ENCODE data around the gene PACS1. TPM values are rescaled to one million over a fixed set of nuclear protein-coding genes. Genes with fewer than 3 reads are reported as not detected.

Gene PACS1
- total RNA-seq, 1 experiment from 2014 or later, result 41.1 TPM

GRCh38 chr11:66112601-66113499 is 42.8 kb downstream of the PACS1 start:
- DNase-seq (ENCODE audit: low read depth, low spot score), result peak; percentile 43
- no peaks in the 10 kb centered on the region for H3K9me2 ChIP-seq (ENCODE audit: insufficient read depth)
- H3K4me3 ChIP-seq (replicated peaks in 1 of 2; ENCODE audit: low read depth in 1 of 2, low read length in 2 of 2), result peak overlapping the region in 1 of 2 experiments; percentile 1; a peak in 2 of 4 replicates
- ChIA-PET POLR2A (no interaction called here), RAD21 (ENCODE audit: low non-redundant PET in 1 of 2, low total read pairs in 2 of 2, uncharacterized antibody in 2 of 2, unreplicated experiment in 2 of 2) (no interaction called here), CTCF (interaction anchor here (0.6 kb wide), 1 partner anchor 91 kb away, joined by 3 read pairs; no protein-coding TSS in a partner anchor)
- BruUV-seq (replicated peaks), result no TSS peak
- no peaks in the 10 kb centered on the region for H3K36me3 ChIP-seq (ENCODE audit: control insufficient read depth in 1 of 2, insufficient read depth in 2 of 2, low read length in 2 of 2)
- no peak overlapping the region for H3K9ac ChIP-seq (ENCODE audit: low read length)
- no peaks in the 10 kb centered on the region for H4K20me1 ChIP-seq (ENCODE audit: insufficient read depth)
- no peaks in the 10 kb centered on the region for H3K27me3 ChIP-seq (ENCODE audit: insufficient read depth, low read length)
- peaks cover 31 to 41% of the 10 kb centered on the region in 2 experiments for H3K4me1 ChIP-seq (ENCODE audit: control insufficient read depth in 1 of 2, insufficient read depth in 2 of 2, low read length in 2 of 2)
- no peaks in the 10 kb centered on the region for H3K9me3 ChIP-seq (ENCODE audit: control insufficient read depth in 1 of 2, insufficient read depth in 1 of 2, low read depth in 1 of 2, low read length in 2 of 2)
- peak; percentile 78 for ATAC-seq
- intact Hi-C loops (cut with micrococcal nuclease), result no loop called here
- no peak overlapping the region for H2AFZ ChIP-seq (ENCODE audit: low read depth, low read length, poor library complexity, severe bottlenecking)
- peak overlapping the region; percentile 68; the same call in 1 of the 2 replicates for H3K27ac ChIP-seq (ENCODE audit: low read depth, low read length)
- H3K4me2 ChIP-seq (ENCODE audit: low read length), result peak overlapping the region; percentile 58
- H3K79me2 ChIP-seq (ENCODE audit: insufficient read depth, low read length), result peaks cover 20% of the 10 kb centered on the region
- no peak for TF ChIP-seq YY1 (IDR thresholded peaks at IDR 0.05; ENCODE audit: extremely low read depth, insufficient replicate concordance, low read depth, low read length)
- no peak for TF ChIP-seq ELF1 (IDR thresholded peaks at IDR 0.05; ENCODE audit: borderline replicate concordance, low read depth)
- TF ChIP-seq CEBPB (IDR thresholded peaks at IDR 0.05; ENCODE audit: low read depth), result peak; percentile 27; the same call in 1 of the 2 replicates
- TF ChIP-seq, protein P1, sequence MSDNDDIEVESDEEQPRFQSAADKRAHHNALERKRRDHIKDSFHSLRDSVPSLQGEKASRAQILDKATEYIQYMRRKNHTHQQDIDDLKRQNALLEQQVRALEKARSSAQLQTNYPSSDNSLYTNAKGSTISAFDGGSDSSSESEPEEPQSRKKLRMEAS (IDR thresholded peaks at IDR 0.05), result no peak; the same call in 1 of the 2 replicates
- no peak for TF ChIP-seq ZFX (IDR thresholded peaks at IDR 0.05)
- TF ChIP-seq SRF (IDR thresholded peaks at IDR 0.05; ENCODE audit: low read depth), result no peak; the same call in 1 of the 2 replicates
- TF ChIP-seq SP1 (IDR thresholded peaks at IDR 0.05; ENCODE audit: low read depth), result peak; percentile 53; the same call in 1 of the 2 replicates
- TF ChIP-seq REST (IDR thresholded peaks at IDR 0.05; ENCODE audit: low read depth), result no peak
- TF ChIP-seq FOSL1 (IDR thresholded peaks at IDR 0.05; ENCODE audit: low read depth), result peak; percentile 77; the same call in 1 of the 2 replicates
- TF ChIP-seq TCF7L2 (IDR thresholded peaks at IDR 0.05; ENCODE audit: borderline replicate concordance, extremely low read depth, insufficient read depth, insufficient read length), result no peak
- TF ChIP-seq RAD21 (IDR thresholded peaks at IDR 0.05; ENCODE audit: low read depth), result 0 out of 2 replicates have a peak, but pooled peaks have one; percentile 14
- no peak for TF ChIP-seq ZNF274 (IDR thresholded peaks at IDR 0.05; ENCODE audit: low read depth, low read length)
- no peak for TF ChIP-seq CTCF (IDR thresholded peaks at IDR 0.05 in 2 of 3, conservative IDR thresholded peaks at IDR 0.05 in 1 of 3; ENCODE audit: borderline replicate concordance in 1 of 3, insufficient read depth in 1 of 3, low read depth in 2 of 3, low read length in 2 of 3)
- no peak for TF ChIP-seq EZH2 (IDR thresholded peaks at IDR 0.05)
- peak; percentile 37; the same call in 1 of the 2 replicates for TF ChIP-seq SIN3A (IDR thresholded peaks at IDR 0.05; ENCODE audit: low read depth)
- TF ChIP-seq CBX3 (IDR thresholded peaks at IDR 0.05; ENCODE audit: low read depth), result peak; percentile 44; the same call in 1 of the 2 replicates
- TF ChIP-seq, protein P2, sequence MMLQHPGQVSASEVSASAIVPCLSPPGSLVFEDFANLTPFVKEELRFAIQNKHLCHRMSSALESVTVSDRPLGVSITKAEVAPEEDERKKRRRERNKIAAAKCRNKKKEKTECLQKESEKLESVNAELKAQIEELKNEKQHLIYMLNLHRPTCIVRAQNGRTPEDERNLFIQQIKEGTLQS (IDR thresholded peaks at IDR 0.05), result no peak
- TF ChIP-seq JUND (IDR thresholded peaks at IDR 0.05), result peak; percentile 74
- TF ChIP-seq POLR2A (IDR thresholded peaks at IDR 0.05; ENCODE audit: borderline replicate concordance, extremely low read depth, insufficient read depth, insufficient read length), result no peak
- no peak for TF ChIP-seq POLR2AphosphoS5 (IDR thresholded peaks at IDR 0.05; ENCODE audit: low read depth, low read length)
- TF ChIP-seq EGR1 (IDR thresholded peaks at IDR 0.05; ENCODE audit: low read depth), result peak; percentile 28; the same call in 1 of the 2 replicates
- no peak for TF ChIP-seq EZH2phosphoT487 (IDR thresholded peaks at IDR 0.05; ENCODE audit: borderline replicate concordance)

Data from HCT116 (cell line).